Measurements from ENCODE around the gene NCMAP.

- TF ChIP-seq CTCF (IDR thresholded peaks at IDR 0.05 in 8 of 11, conservative IDR thresholded peaks at IDR 0.05 in 3 of 11) (no peak), POLR2A (IDR thresholded peaks at IDR 0.05) (no peak)
These were observed 49.1 kb upstream of the NCMAP start for GRCh38 chr1:24506691-24507381.

Measured in spleen (tissue), 7 donors.